ENCODE results near the gene PGLYRP1.
A peak's percentile ranks its signal among the peaks of the same experiment; 100 is the strongest.

Gene PGLYRP1

GRCh38 chr19:45999653-46000121 is 23.2 kb downstream of the PGLYRP1 start:
- DNase-seq = no peak

GRCh38 chr19:45998834-45999233 is 24.0 kb downstream of the PGLYRP1 start:
- DNase-seq = no peak

- no peak for DNase-seq
These were observed 25.9 kb downstream of the PGLYRP1 start for GRCh38 chr19:45996933-45997332.

- DNase-seq = no peak
These were observed 27.0 kb downstream of the PGLYRP1 start for GRCh38 chr19:45995715-45996385.

- DNase-seq = peak; percentile 99
These were observed 27.7 kb downstream of the PGLYRP1 start, which contains the start of gene CCDC61 for GRCh38 chr19:45994998-45995714. TSS of gene CCDC61 (plus strand) at chr19:45995467. CDS start at chr19:46003019, 7,552 bp downstream.

GRCh38 chr19:45994456-45994997 is 28.3 kb downstream of the PGLYRP1 start:
- DNase-seq = peak; percentile 81

- no peak for DNase-seq
These were observed 32.6 kb downstream of the PGLYRP1 start for GRCh38 chr19:45990113-45990728.

GRCh38 chr19:45985321-45985720 is 37.5 kb downstream of the PGLYRP1 start:
- DNase-seq = no peak

- DNase-seq = no peak
These were observed 41.5 kb downstream of the PGLYRP1 start for GRCh38 chr19:45981350-45981749.

GRCh38 chr19:45978156-45978555 is 44.7 kb downstream of the PGLYRP1 start:
- DNase-seq = no peak

- no peak for DNase-seq
These were observed 46.7 kb downstream of the PGLYRP1 start for GRCh38 chr19:45976178-45976577.

GRCh38 chr19:45975306-45976070 is 47.4 kb downstream of the PGLYRP1 start:
- no peak for DNase-seq

GRCh38 chr19:45973553-45974338 is 49.1 kb downstream of the PGLYRP1 start, which contains the start of gene NOVA2:
TSS of gene NOVA2 (minus strand) at chr19:45973865. CDS start at chr19:45973351, 514 bp downstream.
- no peak for DNase-seq

GRCh38 chr19:45972947-45973540 is 49.8 kb downstream of the PGLYRP1 start:
- no peak for DNase-seq

- no peak for DNase-seq
These were observed 50.5 kb downstream of the PGLYRP1 start for GRCh38 chr19:45972081-45972946.

GRCh38 chr19:45971260-45971902 is 51.5 kb downstream of the PGLYRP1 start:
- no peak for DNase-seq

GRCh38 chr19:45969676-45970075 is 53.2 kb downstream of the PGLYRP1 start:
- no peak for DNase-seq

All from NCI-H2029 treated with DMSO at 0.1 percent for 48 hours (cell line).